Measurements from ENCODE around the gene MADD. TPM values are rescaled to one million over a fixed set of nuclear protein-coding genes. Genes with fewer than 3 reads are reported as not detected.

The MADD gene
- 10 to 100 TPM; 22.8 to 41.2 TPM for total RNA-seq

DNA sequence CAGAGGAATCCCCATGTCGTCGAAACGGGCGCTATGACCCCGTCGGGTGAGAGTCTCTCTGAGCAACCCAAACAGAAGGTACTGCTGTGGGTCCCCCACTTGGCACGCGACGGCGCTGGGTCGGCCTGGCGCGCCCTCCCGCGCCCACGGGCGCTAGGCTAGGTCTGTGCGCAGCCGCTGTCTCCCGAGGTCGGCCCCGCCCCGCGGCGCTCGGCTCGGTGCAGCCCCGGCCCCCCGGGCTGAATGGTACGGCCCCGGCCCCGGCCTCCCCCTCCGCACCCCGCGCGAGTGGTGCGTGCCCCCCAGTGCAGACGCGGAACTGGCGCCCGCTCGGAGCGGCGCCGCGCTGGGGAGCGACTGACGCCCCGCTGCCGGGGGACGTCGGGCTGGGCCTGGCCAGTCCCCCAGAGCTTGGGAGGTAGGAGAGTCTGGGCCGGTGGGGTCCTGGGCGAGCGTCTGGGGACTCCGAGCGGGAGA, at the start of gene MADD:
TSS of gene MADD (plus strand) at position 305 of the 477 bp plus-strand sequence.
- DNase-seq: peak; percentile 82 to 91 (median 87)
- H3K27me3 ChIP-seq: no peaks in the 10 kb centered on the region
- H3K4me3 ChIP-seq: peak within 1 kb of the TSS; percentile 74 to 85
- peak; percentile 88 for ATAC-seq
- H3K27ac ChIP-seq: peak within 1 kb of the TSS; percentile 88 to 98 (median 94)
- peak; percentile 45 to 81 (median 73) for TF ChIP-seq POLR2A (IDR thresholded peaks at IDR 0.05)
- TF ChIP-seq, protein P1, sequence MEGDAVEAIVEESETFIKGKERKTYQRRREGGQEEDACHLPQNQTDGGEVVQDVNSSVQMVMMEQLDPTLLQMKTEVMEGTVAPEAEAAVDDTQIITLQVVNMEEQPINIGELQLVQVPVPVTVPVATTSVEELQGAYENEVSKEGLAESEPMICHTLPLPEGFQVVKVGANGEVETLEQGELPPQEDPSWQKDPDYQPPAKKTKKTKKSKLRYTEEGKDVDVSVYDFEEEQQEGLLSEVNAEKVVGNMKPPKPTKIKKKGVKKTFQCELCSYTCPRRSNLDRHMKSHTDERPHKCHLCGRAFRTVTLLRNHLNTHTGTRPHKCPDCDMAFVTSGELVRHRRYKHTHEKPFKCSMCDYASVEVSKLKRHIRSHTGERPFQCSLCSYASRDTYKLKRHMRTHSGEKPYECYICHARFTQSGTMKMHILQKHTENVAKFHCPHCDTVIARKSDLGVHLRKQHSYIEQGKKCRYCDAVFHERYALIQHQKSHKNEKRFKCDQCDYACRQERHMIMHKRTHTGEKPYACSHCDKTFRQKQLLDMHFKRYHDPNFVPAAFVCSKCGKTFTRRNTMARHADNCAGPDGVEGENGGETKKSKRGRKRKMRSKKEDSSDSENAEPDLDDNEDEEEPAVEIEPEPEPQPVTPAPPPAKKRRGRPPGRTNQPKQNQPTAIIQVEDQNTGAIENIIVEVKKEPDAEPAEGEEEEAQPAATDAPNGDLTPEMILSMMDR (IDR thresholded peaks at IDR 0.05): peak in 1 of 7 experiments; percentile 20
- WGBS, 2 donors: 0% methylated on average over 30 of the region's 57 CpGs; no CpG with 5 or more reads in 1 of the 2 donors
- H3K9me3 ChIP-seq: no peaks in the 10 kb centered on the region
- peaks cover 35% of the 10 kb centered on the region for H3K4me1 ChIP-seq
- peaks cover 0 to 2% of the 10 kb centered on the region in 2 donors for H3K36me3 ChIP-seq (replicated peaks in 1 of 2; ENCODE audit: insufficient read depth in 1 of 2, low read depth in 2 of 2)
- intact Hi-C loops (cut with DNase I): no loop called here

DNA sequence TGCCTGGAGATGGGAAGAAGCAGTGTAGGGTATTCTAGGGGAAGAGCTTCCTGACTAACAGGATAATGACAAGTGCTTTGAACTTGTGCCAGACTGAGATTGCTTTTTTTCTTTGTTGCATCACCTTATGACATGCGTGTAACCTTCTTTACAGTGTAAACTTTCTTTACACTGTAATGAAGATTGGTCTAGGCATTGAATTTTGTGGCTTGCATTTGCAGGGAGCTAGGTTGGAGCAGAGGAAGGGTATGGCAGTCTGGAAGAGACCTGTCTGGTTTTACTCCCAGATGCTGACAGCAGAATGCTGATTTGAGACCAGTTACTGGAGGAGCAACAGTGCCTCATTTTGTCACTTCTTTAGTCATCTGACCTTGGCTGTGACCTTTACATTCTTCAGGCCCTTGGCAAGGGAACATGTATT, 49.5 kb upstream of the MADD start:
- H3K9me3 ChIP-seq: no peaks in the 10 kb centered on the region
- H3K4me3 ChIP-seq: no peak overlapping the region
- ATAC-seq: no peak
- H3K36me3 ChIP-seq (replicated peaks in 1 of 2; ENCODE audit: insufficient read depth in 1 of 2, low read depth in 2 of 2): peaks cover 1 to 5% of the 10 kb centered on the region in 2 donors
- 65 to 79% methylated on average over 1 of the region's 1 CpG for WGBS, 2 donors
- DNase-seq: no peak
- H3K4me1 ChIP-seq: peaks cover 25% of the 10 kb centered on the region
- TF ChIP-seq, protein P1 (IDR thresholded peaks at IDR 0.05): no peak
- TF ChIP-seq POLR2A (IDR thresholded peaks at IDR 0.05): no peak
- intact Hi-C loops (cut with DNase I): no loop called here
- no peaks in the 10 kb centered on the region for H3K27me3 ChIP-seq
- no peak overlapping the region for H3K27ac ChIP-seq

DNA sequence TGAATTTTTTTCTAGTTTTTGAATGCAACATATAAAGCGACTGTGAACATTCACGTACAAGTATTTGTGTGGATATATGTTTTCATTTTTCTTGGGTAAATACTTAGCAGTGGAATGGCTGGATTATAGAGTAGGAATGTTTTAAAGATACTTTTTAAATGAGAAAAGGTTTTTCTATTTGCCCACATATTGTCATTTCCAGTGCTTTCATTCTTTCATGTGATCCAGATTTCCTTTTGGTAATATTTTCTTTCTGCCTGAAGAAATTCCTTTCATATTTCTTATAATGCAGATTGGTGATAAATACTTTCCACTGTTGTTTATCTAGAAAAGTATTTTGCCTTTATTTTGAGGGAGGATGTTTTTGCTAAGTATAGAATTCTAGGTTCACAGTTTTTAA, 47.2 kb upstream of the MADD start:
- no peak for DNase-seq
- no peaks in the 10 kb centered on the region for H3K27me3 ChIP-seq
- intact Hi-C loops (cut with DNase I): no loop called here
- no peaks in the 10 kb centered on the region for H3K9me3 ChIP-seq
- 51 to 52% methylated on average over 2 of the region's 2 CpGs for WGBS, 2 donors
- peaks cover 6% of the 10 kb centered on the region for H3K4me1 ChIP-seq
- H3K4me3 ChIP-seq: no peak overlapping the region
- TF ChIP-seq, protein P1 (IDR thresholded peaks at IDR 0.05): no peak
- no peak for TF ChIP-seq POLR2A (IDR thresholded peaks at IDR 0.05)
- no peak overlapping the region for H3K27ac ChIP-seq
- ATAC-seq: no peak
- H3K36me3 ChIP-seq (replicated peaks in 1 of 2; ENCODE audit: insufficient read depth in 1 of 2, low read depth in 2 of 2): peaks cover 4 to 5% of the 10 kb centered on the region in 2 donors

DNA sequence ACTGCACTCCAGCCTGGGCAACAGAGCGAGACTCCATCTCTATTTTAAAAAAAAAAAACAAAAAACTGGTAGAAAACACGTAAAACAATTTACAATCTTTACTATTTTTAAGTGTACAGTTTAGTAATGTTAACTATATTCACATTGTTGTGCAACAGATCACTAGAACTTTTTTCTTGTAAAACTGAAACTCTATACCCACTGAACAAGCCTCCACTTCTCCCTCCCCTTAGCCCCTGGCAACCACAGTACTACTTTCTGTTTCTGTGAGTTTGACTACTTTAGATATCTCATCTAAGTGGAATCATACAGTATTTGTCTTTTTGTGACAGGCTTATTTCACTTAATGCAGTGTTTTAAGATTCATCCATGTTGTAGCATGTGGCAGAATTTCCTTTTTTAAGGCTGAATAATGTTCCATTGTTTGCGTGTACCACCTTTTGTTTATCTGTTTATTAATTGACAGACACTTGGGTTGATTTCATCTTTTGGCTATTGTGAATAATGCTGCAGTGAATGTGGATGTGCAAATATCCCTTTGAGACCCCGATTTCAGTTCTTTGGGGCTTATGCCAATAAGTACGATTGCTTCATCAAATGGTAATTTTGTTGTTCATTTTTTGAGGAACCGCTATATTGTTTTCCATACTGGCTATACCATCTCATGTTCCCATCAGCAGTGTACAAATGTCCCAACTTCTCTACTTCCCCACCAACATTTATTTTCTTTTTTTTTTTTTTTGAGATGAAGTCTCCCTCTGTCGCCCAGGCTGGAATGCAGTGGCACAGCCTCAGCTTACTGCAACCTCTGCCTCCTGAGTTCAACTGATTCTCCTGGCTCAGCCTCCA, 44.2 kb upstream of the MADD start:
- H3K4me3 ChIP-seq: no peak overlapping the region
- H3K27me3 ChIP-seq: no peaks in the 10 kb centered on the region
- 83 to 92% methylated on average over 7 of the region's 7 CpGs for WGBS, 2 donors
- no peak for TF ChIP-seq POLR2A (IDR thresholded peaks at IDR 0.05)
- TF ChIP-seq, protein P1 (IDR thresholded peaks at IDR 0.05): no peak
- ATAC-seq (no peak), DNase-seq (no peak)
- no peaks in the 10 kb centered on the region for H3K9me3 ChIP-seq
- H3K27ac ChIP-seq: peak overlapping the region in 1 of 4 donors; percentile 13
- intact Hi-C loops (cut with DNase I): no loop called here
- H3K4me1 ChIP-seq: no peaks in the 10 kb centered on the region
- H3K36me3 ChIP-seq (replicated peaks in 1 of 2; ENCODE audit: insufficient read depth in 1 of 2, low read depth in 2 of 2): peaks cover 4 to 5% of the 10 kb centered on the region in 2 donors
